ENCODE results near the gene CAMK2A. TPM values are rescaled to one million over a fixed set of nuclear protein-coding genes. Genes with fewer than 3 reads are reported as not detected.

CAMK2A gene
- polyA plus RNA-seq, 1 of the 3 experiments (the other 2 are of a cell fraction): 0.10 TPM

DNA sequence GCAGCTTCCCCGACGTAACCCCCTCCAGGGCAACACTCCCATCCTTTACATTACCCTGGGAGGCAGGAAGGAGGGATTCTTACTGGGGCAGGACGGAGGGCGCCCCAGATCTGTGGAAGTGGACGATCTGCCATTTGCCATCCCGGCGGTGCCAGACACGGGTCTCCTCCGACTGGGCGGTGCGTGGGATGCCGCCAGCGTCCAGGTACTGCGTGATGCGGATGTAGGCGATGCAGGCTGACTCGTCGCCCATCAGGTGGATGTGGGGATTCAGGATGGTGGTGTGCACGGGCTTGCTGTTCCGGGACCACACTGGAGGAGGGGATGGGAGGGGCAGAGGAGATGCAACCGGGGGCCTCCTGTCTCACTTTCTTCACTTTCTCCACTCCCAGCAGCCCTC is 66.7 kb downstream of the CAMK2A start:
- peaks cover 0 to 8% of the 10 kb centered on the region in 2 experiments; a peak in 1 of 4 replicates for H3K4me1 ChIP-seq (ENCODE audit: control insufficient read depth in 1 of 2, insufficient read depth in 2 of 2, low read depth in 1 of 2, low read length in 1 of 2)
- H3K4me2 ChIP-seq: no peak overlapping the region
- no peaks in the 10 kb centered on the region for H4K20me1 ChIP-seq (ENCODE audit: insufficient read depth)
- TF ChIP-seq FOXM1 (IDR thresholded peaks at IDR 0.05; ENCODE audit: low read depth): no peak
- TF ChIP-seq FOXJ3 (CRISPR knock-in tag; IDR thresholded peaks at IDR 0.05): no peak
- TF ChIP-seq TEAD4 (IDR thresholded peaks at IDR 0.05; ENCODE audit: borderline replicate concordance, insufficient read depth): no peak
- TF ChIP-seq, protein P1, sequence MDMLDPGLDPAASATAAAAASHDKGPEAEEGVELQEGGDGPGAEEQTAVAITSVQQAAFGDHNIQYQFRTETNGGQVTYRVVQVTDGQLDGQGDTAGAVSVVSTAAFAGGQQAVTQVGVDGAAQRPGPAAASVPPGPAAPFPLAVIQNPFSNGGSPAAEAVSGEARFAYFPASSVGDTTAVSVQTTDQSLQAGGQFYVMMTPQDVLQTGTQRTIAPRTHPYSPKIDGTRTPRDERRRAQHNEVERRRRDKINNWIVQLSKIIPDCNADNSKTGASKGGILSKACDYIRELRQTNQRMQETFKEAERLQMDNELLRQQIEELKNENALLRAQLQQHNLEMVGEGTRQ (IDR thresholded peaks at IDR 0.05; ENCODE audit: borderline replicate concordance, low read depth, low read length): no peak
- no peak for TF ChIP-seq SMC3 (IDR thresholded peaks at IDR 0.05; ENCODE audit: low read depth, low read length)
- no peak for TF ChIP-seq YY1 (IDR thresholded peaks at IDR 0.05; ENCODE audit: low read depth)
- no peaks in the 10 kb centered on the region for H3K9me3 ChIP-seq
- H3K9ac ChIP-seq: no peak overlapping the region
- H2AFZ ChIP-seq (ENCODE audit: low read depth): no peak overlapping the region
- POLR2A ChIA-PET: no interaction called here
- no peaks in the 10 kb centered on the region for H3F3A ChIP-seq (replicated peaks; ENCODE audit: insufficient read depth)
- no peaks in the 10 kb centered on the region for H3K27me3 ChIP-seq (ENCODE audit: insufficient read depth)
- CTCF ChIA-PET: interaction anchor here (0.6 to 1.9 kb wide), 4 partner anchors 9 to 95 kb away, joined by 3 to 11 read pairs (median 3); no protein-coding TSS in a partner anchor
- H3K79me2 ChIP-seq (ENCODE audit: insufficient read depth): no peaks in the 10 kb centered on the region
- H3K27ac ChIP-seq (ENCODE audit: low read depth in 2 of 2, low read length in 1 of 2): no peak overlapping the region
- DNase-seq: no peak
- no peaks in the 10 kb centered on the region for H3K36me3 ChIP-seq (replicated peaks in 1 of 2; ENCODE audit: control insufficient read depth in 1 of 2, insufficient read depth in 2 of 2, low read length in 1 of 2)
- H3K4me3 ChIP-seq (ENCODE audit: low read depth in 2 of 2, low read length in 1 of 2): no peak overlapping the region
- no peaks in the 10 kb centered on the region for H3K9me2 ChIP-seq
- 92% methylated on average over 21 of the region's 21 CpGs for WGBS (ENCODE audit: low lambda C conversion rate)

DNA sequence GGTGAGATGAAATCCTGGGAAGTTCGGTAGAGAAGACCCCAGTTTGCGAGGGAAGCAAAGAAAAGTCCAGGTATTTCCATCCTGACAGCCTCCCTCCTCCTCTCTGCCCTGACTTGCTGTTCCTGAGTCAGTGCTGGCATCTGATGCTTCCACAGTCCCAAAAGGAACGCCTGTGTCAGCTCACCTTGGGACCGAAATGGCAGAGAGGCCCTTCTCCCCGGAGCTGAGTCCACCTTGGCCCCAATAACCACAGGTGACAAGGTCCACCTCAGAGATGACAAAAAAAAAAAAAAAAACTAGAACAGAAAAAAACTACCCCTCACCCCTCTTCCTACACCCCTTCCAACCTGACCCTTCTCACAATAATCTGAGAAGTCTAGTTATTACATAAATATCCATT is 68.1 kb downstream of the CAMK2A start:
- H3K9me3 ChIP-seq: no peaks in the 10 kb centered on the region

More for the DNA sequence above, 68.1 kb downstream of the CAMK2A start:
- CTCF ChIA-PET: no interaction called here
- Histone ChIP-seq H3K9me2 (no peaks in the 10 kb centered on the region), H3K27ac (ENCODE audit: low read depth in 2 of 2, low read length in 1 of 2) (no peak overlapping the region), H3K36me3 (replicated peaks in 1 of 2; ENCODE audit: control insufficient read depth in 1 of 2, insufficient read depth in 2 of 2, low read length in 1 of 2) (no peaks in the 10 kb centered on the region), H3K27me3 (ENCODE audit: insufficient read depth) (no peaks in the 10 kb centered on the region), H2AFZ (ENCODE audit: low read depth) (no peak overlapping the region), H3K4me3 (ENCODE audit: low read depth in 2 of 2, low read length in 1 of 2) (no peak overlapping the region), H3F3A (replicated peaks; ENCODE audit: insufficient read depth) (no peaks in the 10 kb centered on the region), H3K4me1 (ENCODE audit: control insufficient read depth in 1 of 2, insufficient read depth in 2 of 2, low read depth in 1 of 2, low read length in 1 of 2) (no peaks in the 10 kb centered on the region), H3K4me2 (no peak overlapping the region), H3K79me2 (ENCODE audit: insufficient read depth) (no peaks in the 10 kb centered on the region), H3K9ac (no peak overlapping the region), H4K20me1 (ENCODE audit: insufficient read depth) (no peaks in the 10 kb centered on the region)
- TF ChIP-seq MXI1 (IDR thresholded peaks at IDR 0.05; ENCODE audit: low read depth, low read length): no peak
- no peak for TF ChIP-seq TAF1 (IDR thresholded peaks at IDR 0.05; ENCODE audit: borderline replicate concordance, low read depth, low read length)
- TF ChIP-seq POLR2AphosphoS5 (IDR thresholded peaks at IDR 0.05; ENCODE audit: low read depth, low read length): no peak
- TF ChIP-seq TCF12 (IDR thresholded peaks at IDR 0.05): no peak
- no peak for TF ChIP-seq EP300 (IDR thresholded peaks at IDR 0.05; ENCODE audit: borderline replicate concordance in 1 of 2, low read depth in 1 of 2, low read length in 1 of 2)
- TF ChIP-seq GABPA (IDR thresholded peaks at IDR 0.05; ENCODE audit: low read depth): no peak
- no peak for TF ChIP-seq EZH2phosphoT487 (IDR thresholded peaks at IDR 0.05; ENCODE audit: borderline replicate concordance, low read depth)
- TF ChIP-seq SMC3 (IDR thresholded peaks at IDR 0.05; ENCODE audit: low read depth, low read length): no peak
- TF ChIP-seq RAD21 (IDR thresholded peaks at IDR 0.05; ENCODE audit: low read length): no peak
- TF ChIP-seq, protein P2, sequence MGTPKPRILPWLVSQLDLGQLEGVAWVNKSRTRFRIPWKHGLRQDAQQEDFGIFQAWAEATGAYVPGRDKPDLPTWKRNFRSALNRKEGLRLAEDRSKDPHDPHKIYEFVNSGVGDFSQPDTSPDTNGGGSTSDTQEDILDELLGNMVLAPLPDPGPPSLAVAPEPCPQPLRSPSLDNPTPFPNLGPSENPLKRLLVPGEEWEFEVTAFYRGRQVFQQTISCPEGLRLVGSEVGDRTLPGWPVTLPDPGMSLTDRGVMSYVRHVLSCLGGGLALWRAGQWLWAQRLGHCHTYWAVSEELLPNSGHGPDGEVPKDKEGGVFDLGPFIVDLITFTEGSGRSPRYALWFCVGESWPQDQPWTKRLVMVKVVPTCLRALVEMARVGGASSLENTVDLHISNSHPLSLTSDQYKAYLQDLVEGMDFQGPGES (IDR thresholded peaks at IDR 0.05; ENCODE audit: low read depth, low read length): no peak
- no peak for TF ChIP-seq RCOR1 (IDR thresholded peaks at IDR 0.05; ENCODE audit: low read length)
- TF ChIP-seq, protein P3, sequence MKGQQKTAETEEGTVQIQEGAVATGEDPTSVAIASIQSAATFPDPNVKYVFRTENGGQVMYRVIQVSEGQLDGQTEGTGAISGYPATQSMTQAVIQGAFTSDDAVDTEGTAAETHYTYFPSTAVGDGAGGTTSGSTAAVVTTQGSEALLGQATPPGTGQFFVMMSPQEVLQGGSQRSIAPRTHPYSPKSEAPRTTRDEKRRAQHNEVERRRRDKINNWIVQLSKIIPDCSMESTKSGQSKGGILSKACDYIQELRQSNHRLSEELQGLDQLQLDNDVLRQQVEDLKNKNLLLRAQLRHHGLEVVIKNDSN (IDR thresholded peaks at IDR 0.05; ENCODE audit: borderline replicate concordance, low read depth): no peak
- TF ChIP-seq FOSL2 (IDR thresholded peaks at IDR 0.05; ENCODE audit: borderline replicate concordance, low read depth): no peak
- no peak for TF ChIP-seq NRF1 (IDR thresholded peaks at IDR 0.05; ENCODE audit: low read depth, low read length)
- TF ChIP-seq, protein P4, sequence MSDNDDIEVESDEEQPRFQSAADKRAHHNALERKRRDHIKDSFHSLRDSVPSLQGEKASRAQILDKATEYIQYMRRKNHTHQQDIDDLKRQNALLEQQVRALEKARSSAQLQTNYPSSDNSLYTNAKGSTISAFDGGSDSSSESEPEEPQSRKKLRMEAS (IDR thresholded peaks at IDR 0.05; ENCODE audit: low read depth): no peak
- no peak for TF ChIP-seq FOXM1 (IDR thresholded peaks at IDR 0.05; ENCODE audit: low read depth)
- no peak for TF ChIP-seq FOXJ3 (CRISPR knock-in tag; IDR thresholded peaks at IDR 0.05)
- TF ChIP-seq JUND (IDR thresholded peaks at IDR 0.05): no peak
- no peak for DNase-seq
- 87% methylated on average over 5 of the region's 5 CpGs for WGBS (ENCODE audit: low lambda C conversion rate)
- POLR2A ChIA-PET: no interaction called here
